GM19240 (cell line): Measurements from ENCODE around the gene C3orf70.

ENCODE experiments used
- DNase-seq: peaks from one replicate; pipeline ENCODE4 v3.0.0; 2011; ENCODE audit warnings: low spot score; ENCODE audit not compliant: insufficient read length

Gene C3orf70

GRCh38 chr3:185089343-185089742 lies 63.5 kb downstream of the C3orf70 start:
- DNase-seq: no peak

GRCh38 chr3:185087419-185087818 lies 65.4 kb downstream of the C3orf70 start:
- DNase-seq: no peak

- DNase-seq: no peak
Observed at GRCh38 chr3:185084901-185085300, 68.0 kb downstream of the C3orf70 start.

- DNase-seq: no peak
Observed at GRCh38 chr3:185084402-185084801, 68.5 kb downstream of the C3orf70 start.

- DNase-seq: no peak
Observed at GRCh38 chr3:185082829-185083228, 70.0 kb downstream of the C3orf70 start.

- DNase-seq: no peak
Observed at GRCh38 chr3:185082149-185082548, 70.7 kb downstream of the C3orf70 start.

- DNase-seq: no peak
Observed at GRCh38 chr3:185081521-185081920, 71.3 kb downstream of the C3orf70 start.

GRCh38 chr3:185079625-185080024 lies 73.2 kb downstream of the C3orf70 start:
- no peak for DNase-seq

- no peak for DNase-seq
Observed at GRCh38 chr3:185076219-185076618, 76.6 kb downstream of the C3orf70 start.

- no peak for DNase-seq
Observed at GRCh38 chr3:185075547-185075946, 77.3 kb downstream of the C3orf70 start.

GRCh38 chr3:185071287-185071800 lies 81.5 kb downstream of the C3orf70 start:
- no peak for DNase-seq

- DNase-seq: no peak
Observed at GRCh38 chr3:185070491-185071286, 82.2 kb downstream of the C3orf70 start.

GRCh38 chr3:185069037-185070030 lies 83.5 kb downstream of the C3orf70 start:
- no peak for DNase-seq

- no peak for DNase-seq
Observed at GRCh38 chr3:185067173-185067572, 85.7 kb downstream of the C3orf70 start.

- no peak for DNase-seq
Observed at GRCh38 chr3:185066251-185066650, 86.6 kb downstream of the C3orf70 start.

GRCh38 chr3:185065059-185065458 lies 87.8 kb downstream of the C3orf70 start:
- no peak for DNase-seq

GRCh38 chr3:185063431-185063830 lies 89.4 kb downstream of the C3orf70 start:
- DNase-seq: no peak

GRCh38 chr3:185062191-185062590 lies 90.7 kb downstream of the C3orf70 start:
- DNase-seq: no peak

GRCh38 chr3:185060655-185061054 lies 92.2 kb downstream of the C3orf70 start:
- DNase-seq: no peak

- DNase-seq: no peak
Observed at GRCh38 chr3:185059766-185060165, 93.1 kb downstream of the C3orf70 start.

GRCh38 chr3:185058796-185059195 lies 94.1 kb downstream of the C3orf70 start:
- DNase-seq: no peak

- no peak for DNase-seq
Observed at GRCh38 chr3:185057829-185058228, 95.0 kb downstream of the C3orf70 start.
